Measurements from ENCODE around the gene VSTM4.

DNA sequence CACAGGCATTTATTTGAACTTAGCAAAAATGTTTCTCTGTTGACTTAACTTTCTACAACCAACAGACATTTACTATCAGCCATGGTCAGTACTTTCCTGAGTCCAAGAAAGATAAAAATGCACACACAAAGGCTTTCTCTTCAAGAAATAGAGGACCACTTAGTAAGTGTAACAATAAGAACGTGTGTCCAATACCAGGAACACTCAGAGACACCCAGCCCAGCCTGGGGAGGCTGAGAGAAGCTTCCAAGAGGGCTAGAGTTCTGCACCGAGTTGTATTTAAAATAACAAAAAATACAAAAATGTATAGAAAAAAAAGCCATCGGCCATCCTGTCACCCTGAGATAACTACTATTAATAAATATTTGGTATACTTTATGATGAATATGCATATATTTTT is 35.8 kb downstream of the VSTM4 start:
- TF ChIP-seq, protein P1, sequence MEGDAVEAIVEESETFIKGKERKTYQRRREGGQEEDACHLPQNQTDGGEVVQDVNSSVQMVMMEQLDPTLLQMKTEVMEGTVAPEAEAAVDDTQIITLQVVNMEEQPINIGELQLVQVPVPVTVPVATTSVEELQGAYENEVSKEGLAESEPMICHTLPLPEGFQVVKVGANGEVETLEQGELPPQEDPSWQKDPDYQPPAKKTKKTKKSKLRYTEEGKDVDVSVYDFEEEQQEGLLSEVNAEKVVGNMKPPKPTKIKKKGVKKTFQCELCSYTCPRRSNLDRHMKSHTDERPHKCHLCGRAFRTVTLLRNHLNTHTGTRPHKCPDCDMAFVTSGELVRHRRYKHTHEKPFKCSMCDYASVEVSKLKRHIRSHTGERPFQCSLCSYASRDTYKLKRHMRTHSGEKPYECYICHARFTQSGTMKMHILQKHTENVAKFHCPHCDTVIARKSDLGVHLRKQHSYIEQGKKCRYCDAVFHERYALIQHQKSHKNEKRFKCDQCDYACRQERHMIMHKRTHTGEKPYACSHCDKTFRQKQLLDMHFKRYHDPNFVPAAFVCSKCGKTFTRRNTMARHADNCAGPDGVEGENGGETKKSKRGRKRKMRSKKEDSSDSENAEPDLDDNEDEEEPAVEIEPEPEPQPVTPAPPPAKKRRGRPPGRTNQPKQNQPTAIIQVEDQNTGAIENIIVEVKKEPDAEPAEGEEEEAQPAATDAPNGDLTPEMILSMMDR (conservative IDR thresholded peaks at IDR 0.05; ENCODE audit: low read depth in 2 of 2) = no peak
- no peak for TF ChIP-seq EZH2 (IDR thresholded peaks at IDR 0.05; ENCODE audit: low read depth, unreplicated experiment)
- TF ChIP-seq ZNF114 (CRISPR knock-in tag; IDR thresholded peaks at IDR 0.05) = no peak
- no peak for TF ChIP-seq POLR2AphosphoS5 (IDR thresholded peaks at IDR 0.05; ENCODE audit: low read depth)
- no peak for TF ChIP-seq CREB1 (CRISPR knock-in tag; IDR thresholded peaks at IDR 0.05; ENCODE audit: low read depth)
- TF ChIP-seq EZH2phosphoT487 (IDR thresholded peaks at IDR 0.05; ENCODE audit: unreplicated experiment) = no peak
- TF ChIP-seq, protein P2, sequence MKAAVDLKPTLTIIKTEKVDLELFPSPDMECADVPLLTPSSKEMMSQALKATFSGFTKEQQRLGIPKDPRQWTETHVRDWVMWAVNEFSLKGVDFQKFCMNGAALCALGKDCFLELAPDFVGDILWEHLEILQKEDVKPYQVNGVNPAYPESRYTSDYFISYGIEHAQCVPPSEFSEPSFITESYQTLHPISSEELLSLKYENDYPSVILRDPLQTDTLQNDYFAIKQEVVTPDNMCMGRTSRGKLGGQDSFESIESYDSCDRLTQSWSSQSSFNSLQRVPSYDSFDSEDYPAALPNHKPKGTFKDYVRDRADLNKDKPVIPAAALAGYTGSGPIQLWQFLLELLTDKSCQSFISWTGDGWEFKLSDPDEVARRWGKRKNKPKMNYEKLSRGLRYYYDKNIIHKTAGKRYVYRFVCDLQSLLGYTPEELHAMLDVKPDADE (IDR thresholded peaks at IDR 0.05) = no peak

All from GM23338 (cell line).